HepG2 (cell line): ENCODE results near the gene SERPINF2. TPM values are rescaled to one million over a fixed set of nuclear protein-coding genes. Genes with fewer than 3 reads are reported as not detected.
A peak's percentile ranks its signal among the peaks of the same experiment; 100 is the strongest.

Experiments
- ARNTL ChIP-seq: sonication (generic); formaldehyde crosslinking; IDR thresholded peaks from 2 replicates; pipeline ENCODE4 v1.4.0; 2020; ENCODE audit warnings: mild to moderate bottlenecking, missing genetic modification reagents
- ATAD3A ChIP-seq: sonication (generic); formaldehyde crosslinking; IDR thresholded peaks from 2 replicates; pipeline ENCODE4 v1.4.0; 2020; ENCODE audit warnings: missing genetic modification reagents
- CBX1 ChIP-seq: IDR thresholded peaks from one replicate; pipeline ENCODE4 v1.6.1; 2016; ENCODE audit warnings: antibody characterized with exemption, low read depth
- DPF2 ChIP-seq: sonication (generic); formaldehyde crosslinking; IDR thresholded peaks from 2 replicates; pipeline ENCODE4 v1.4.0; 2020; ENCODE audit warnings: mild to moderate bottlenecking, low read depth, missing genetic modification reagents, borderline replicate concordance
- GZF1 ChIP-seq: sonication (generic); formaldehyde crosslinking; IDR thresholded peaks from 2 replicates; pipeline ENCODE4 v1.5.1; 2020; ENCODE audit warnings: mild to moderate bottlenecking, missing genetic modification reagents
- KDM5B ChIP-seq: sonication (generic); formaldehyde crosslinking; IDR thresholded peaks from 2 replicates; pipeline ENCODE4 v1.4.0; 2020; ENCODE audit warnings: missing genetic modification reagents, mild to moderate bottlenecking, borderline replicate concordance
- MAF1 ChIP-seq: sonication (generic); formaldehyde crosslinking; IDR thresholded peaks from 2 replicates; pipeline ENCODE4 v1.5.0; 2020; ENCODE audit warnings: missing genetic modification reagents, borderline replicate concordance
- MLLT10 ChIP-seq: sonication (generic); formaldehyde crosslinking; IDR thresholded peaks from 2 replicates; pipeline ENCODE4 v1.4.0; 2020; ENCODE audit warnings: missing genetic modification reagents
- NFE2L2 ChIP-seq: fragments of 150-350 bp; IDR thresholded peaks from 2 replicates; pipeline ENCODE4 v1.6.1; 2014; ENCODE audit warnings: low read length
- NR2F6 ChIP-seq, 2 experiments: IDR thresholded peaks; 2 replicates each; pipeline ENCODE4 v1.6.1; 2016; ENCODE audit warnings: antibody characterized with exemption in 1 of 2, mild to moderate bottlenecking in 1 of 2
- PLRG1 ChIP-seq: fragments of 450-650 bp; conservative IDR thresholded peaks from 2 replicates; pipeline ENCODE4 v1.6.1; 2016
- RARG ChIP-seq: sonication (generic); formaldehyde crosslinking; IDR thresholded peaks from 2 replicates; pipeline ENCODE4 v1.4.0; 2020; ENCODE audit warnings: low read depth, mild to moderate bottlenecking, missing genetic modification reagents
- SIX4 ChIP-seq: sonication (generic); formaldehyde crosslinking; IDR thresholded peaks from 2 replicates; pipeline ENCODE4 v1.4.0; 2020; ENCODE audit warnings: missing genetic modification reagents
- SNAI1 ChIP-seq: sonication (generic); formaldehyde crosslinking; IDR thresholded peaks from 2 replicates; pipeline ENCODE4 v1.5.0; 2020; ENCODE audit warnings: mild to moderate bottlenecking, missing genetic modification reagents, borderline replicate concordance
- SYNCRIP ChIP-seq: fragments of 200-400 bp; formaldehyde crosslinking; IDR thresholded peaks from 2 replicates; pipeline ENCODE4 v1.6.1; 2018; ENCODE audit warnings: mild to moderate bottlenecking, low read depth, low read length; ENCODE audit not compliant: insufficient read depth
- YEATS2 ChIP-seq: sonication (generic); formaldehyde crosslinking; IDR thresholded peaks from 2 replicates; pipeline ENCODE4 v1.4.0; 2020; ENCODE audit warnings: missing genetic modification reagents, borderline replicate concordance
- ZBTB42 ChIP-seq: sonication (generic); formaldehyde crosslinking; IDR thresholded peaks from 2 replicates; pipeline ENCODE4 v1.5.0; 2020; ENCODE audit warnings: mild to moderate bottlenecking, missing genetic modification reagents
- ZNF205 ChIP-seq: IDR thresholded peaks from 2 replicates; pipeline ENCODE4 v1.6.1; 2018; ENCODE audit warnings: missing biosample characterization, missing genetic modification reagents
- ZNF232 ChIP-seq: sonication (generic); formaldehyde crosslinking; IDR thresholded peaks from 2 replicates; pipeline ENCODE4 v1.4.0; 2020; ENCODE audit warnings: missing genetic modification reagents, borderline replicate concordance
- ZNF44 ChIP-seq: sonication (generic); formaldehyde crosslinking; IDR thresholded peaks from 2 replicates; pipeline ENCODE4 v1.5.1; 2020; ENCODE audit warnings: mild to moderate bottlenecking, missing genetic modification reagents
- ZNF878 ChIP-seq: sonication (generic); formaldehyde crosslinking; IDR thresholded peaks from 2 replicates; pipeline ENCODE4 v1.8.1; 2023; ENCODE audit warnings: mild to moderate bottlenecking, missing genetic modification reagents, moderate library complexity
- polyA plus RNA-seq, 8 experiments: library from polyadenylated mRNA; depleted of rRNA in 3 of 8; stranded (reverse) in 7 of 8; unstranded in 1 of 8; fragments of >200 nt; fragmentation: Illumina TruSeq in 4 of 8; extraction: Trizol in 4 of 8; gene quantifications; 2 replicates each; pipeline versions ENCODE4 v1.2.1 to v1.2.3, GENCODE V29; 2011 to 2016; ENCODE audit warnings: low read depth in 4 of 8, missing spikeins in 1 of 8, mixed read lengths in 1 of 8; ENCODE audit not compliant: insufficient read depth in 1 of 8
- total RNA-seq, 5 experiments: library from RNA; depleted of rRNA; stranded (reverse); fragments of >200 nt; fragmentation: Illumina TruSeq; extraction: Trizol; gene quantifications; 2 replicates each; pipeline ENCODE4 v1.2.3, GENCODE V29; 2016; ENCODE audit warnings: low read depth in 1 of 5
- TF ChIP-seq, protein P1 (sequence below): sonication (generic); formaldehyde crosslinking; IDR thresholded peaks from 2 replicates; pipeline ENCODE4 v1.4.0; 2020; ENCODE audit warnings: mild to moderate bottlenecking, missing genetic modification reagents, borderline replicate concordance
- TF ChIP-seq, protein P2 (sequence below): sonication (generic); formaldehyde crosslinking; conservative IDR thresholded peaks from 2 replicates; pipeline ENCODE4 v1.4.0; 2020; ENCODE audit warnings: missing genetic modification reagents
- TF ChIP-seq, protein P3 (sequence below): sonication (generic); IDR thresholded peaks from 2 replicates; pipeline ENCODE4 v1.6.1; 2016; ENCODE audit warnings: low read depth, borderline replicate concordance

SERPINF2 gene
- total and polyA plus RNA-seq, 2 of the 13 experiments (the other 11 are each of a cell fraction or from before 2014, with no cell fraction given), result 309 to 548 TPM

DNA sequence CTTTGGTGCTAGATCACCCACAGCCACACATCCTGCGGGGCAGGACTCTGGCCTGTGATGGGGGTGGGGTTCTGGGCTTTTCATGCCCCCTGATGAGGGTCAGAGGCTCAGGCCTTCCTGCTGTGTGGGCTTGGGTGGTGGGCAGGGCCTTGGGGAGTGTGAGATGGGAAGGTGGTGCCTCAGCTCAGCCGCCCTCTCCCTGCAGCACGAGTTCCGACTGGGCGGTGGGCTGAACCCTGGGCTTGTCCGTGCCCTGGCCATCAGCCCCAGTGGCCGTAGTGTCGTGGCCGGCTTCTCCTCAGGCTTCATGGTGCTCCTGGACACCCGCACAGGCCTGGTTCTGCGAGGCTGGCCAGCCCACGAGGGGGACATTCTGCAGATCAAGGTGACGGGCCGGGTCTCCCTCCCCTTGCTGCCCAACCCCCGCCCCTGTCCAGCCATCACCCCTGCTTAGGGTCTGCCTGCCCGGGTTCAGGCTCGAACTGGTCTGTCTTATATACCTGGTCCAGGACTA, 6.8 kb upstream of the SERPINF2 start (continued):
- TF ChIP-seq NR2F6 (IDR thresholded peaks at IDR 0.05) (no peak), NR2F6 (CRISPR knock-in tag; IDR thresholded peaks at IDR 0.05) (no peak; the same call in 1 of the 2 replicates), CBX1 (no peak), YEATS2 (0 out of 2 replicates have a peak, but pooled peaks have one; percentile 28), DPF2 (CRISPR knock-in tag) (0 out of 2 replicates have a peak, but pooled peaks have one; percentile 28), SNAI1 (CRISPR knock-in tag) (no peak), SIX4 (no peak), ATAD3A (CRISPR knock-in tag) (no peak), MLLT10 (CRISPR knock-in tag) (no peak), SYNCRIP (no peak), KDM5B (CRISPR knock-in tag) (no peak), ZNF44 (CRISPR knock-in tag) (no peak), ZNF878 (CRISPR knock-in tag) (no peak), RARG (0 out of 2 replicates have a peak, but pooled peaks have one; percentile 1), ARNTL (CRISPR knock-in tag) (no peak), GZF1 (no peak), ZNF205 (CRISPR knock-in tag) (no peak), ZBTB42 (no peak), PLRG1 (no peak), NFE2L2 (no peak), ZNF232 (CRISPR knock-in tag) (no peak; the same call in 1 of the 2 replicates), MAF1 (CRISPR knock-in tag) (no peak)
- TF ChIP-seq, protein P1, sequence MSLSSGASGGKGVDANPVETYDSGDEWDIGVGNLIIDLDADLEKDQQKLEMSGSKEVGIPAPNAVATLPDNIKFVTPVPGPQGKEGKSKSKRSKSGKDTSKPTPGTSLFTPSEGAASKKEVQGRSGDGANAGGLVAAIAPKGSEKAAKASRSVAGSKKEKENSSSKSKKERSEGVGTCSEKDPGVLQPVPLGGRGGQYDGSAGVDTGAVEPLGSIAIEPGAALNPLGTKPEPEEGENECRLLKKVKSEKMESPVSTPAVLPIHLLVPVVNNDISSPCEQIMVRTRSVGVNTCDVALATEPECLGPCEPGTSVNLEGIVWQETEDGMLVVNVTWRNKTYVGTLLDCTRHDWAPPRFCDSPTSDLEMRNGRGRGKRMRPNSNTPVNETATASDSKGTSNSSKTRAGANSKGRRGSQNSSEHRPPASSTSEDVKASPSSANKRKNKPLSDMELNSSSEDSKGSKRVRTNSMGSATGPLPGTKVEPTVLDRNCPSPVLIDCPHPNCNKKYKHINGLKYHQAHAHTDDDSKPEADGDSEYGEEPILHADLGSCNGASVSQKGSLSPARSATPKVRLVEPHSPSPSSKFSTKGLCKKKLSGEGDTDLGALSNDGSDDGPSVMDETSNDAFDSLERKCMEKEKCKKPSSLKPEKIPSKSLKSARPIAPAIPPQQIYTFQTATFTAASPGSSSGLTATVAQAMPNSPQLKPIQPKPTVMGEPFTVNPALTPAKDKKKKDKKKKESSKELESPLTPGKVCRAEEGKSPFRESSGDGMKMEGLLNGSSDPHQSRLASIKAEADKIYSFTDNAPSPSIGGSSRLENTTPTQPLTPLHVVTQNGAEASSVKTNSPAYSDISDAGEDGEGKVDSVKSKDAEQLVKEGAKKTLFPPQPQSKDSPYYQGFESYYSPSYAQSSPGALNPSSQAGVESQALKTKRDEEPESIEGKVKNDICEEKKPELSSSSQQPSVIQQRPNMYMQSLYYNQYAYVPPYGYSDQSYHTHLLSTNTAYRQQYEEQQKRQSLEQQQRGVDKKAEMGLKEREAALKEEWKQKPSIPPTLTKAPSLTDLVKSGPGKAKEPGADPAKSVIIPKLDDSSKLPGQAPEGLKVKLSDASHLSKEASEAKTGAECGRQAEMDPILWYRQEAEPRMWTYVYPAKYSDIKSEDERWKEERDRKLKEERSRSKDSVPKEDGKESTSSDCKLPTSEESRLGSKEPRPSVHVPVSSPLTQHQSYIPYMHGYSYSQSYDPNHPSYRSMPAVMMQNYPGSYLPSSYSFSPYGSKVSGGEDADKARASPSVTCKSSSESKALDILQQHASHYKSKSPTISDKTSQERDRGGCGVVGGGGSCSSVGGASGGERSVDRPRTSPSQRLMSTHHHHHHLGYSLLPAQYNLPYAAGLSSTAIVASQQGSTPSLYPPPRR (CRISPR knock-in tag), result no peak
- TF ChIP-seq, protein P2, sequence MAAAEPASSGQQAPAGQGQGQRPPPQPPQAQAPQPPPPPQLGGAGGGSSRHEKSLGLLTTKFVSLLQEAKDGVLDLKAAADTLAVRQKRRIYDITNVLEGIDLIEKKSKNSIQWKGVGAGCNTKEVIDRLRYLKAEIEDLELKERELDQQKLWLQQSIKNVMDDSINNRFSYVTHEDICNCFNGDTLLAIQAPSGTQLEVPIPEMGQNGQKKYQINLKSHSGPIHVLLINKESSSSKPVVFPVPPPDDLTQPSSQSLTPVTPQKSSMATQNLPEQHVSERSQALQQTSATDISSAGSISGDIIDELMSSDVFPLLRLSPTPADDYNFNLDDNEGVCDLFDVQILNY (CRISPR knock-in tag), result no peak
- TF ChIP-seq, protein P3, sequence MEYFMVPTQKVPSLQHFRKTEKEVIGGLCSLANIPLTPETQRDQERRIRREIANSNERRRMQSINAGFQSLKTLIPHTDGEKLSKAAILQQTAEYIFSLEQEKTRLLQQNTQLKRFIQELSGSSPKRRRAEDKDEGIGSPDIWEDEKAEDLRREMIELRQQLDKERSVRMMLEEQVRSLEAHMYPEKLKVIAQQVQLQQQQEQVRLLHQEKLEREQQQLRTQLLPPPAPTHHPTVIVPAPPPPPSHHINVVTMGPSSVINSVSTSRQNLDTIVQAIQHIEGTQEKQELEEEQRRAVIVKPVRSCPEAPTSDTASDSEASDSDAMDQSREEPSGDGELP, result no peak
